GM18498 (cell line): Measurements from ENCODE around the gene CENPO.
A peak's percentile ranks its signal among the peaks of the same experiment; 100 is the strongest.
"Not testable (repeated sequence)": the region's sequence is repeated elsewhere in the genome, so short reads cannot be mapped to it uniquely, and the experiment has no call there.

Experiments
- ATAC-seq: cut with Tn5 transposase; IDR thresholded peaks from one replicate; pipeline ENCODE4 v1.9.1; 2021; ENCODE audit warnings: mild to moderate bottlenecking, moderate library complexity; ENCODE audit not compliant: unreplicated experiment

The CENPO gene

GRCh38 chr2:24822049-24822706, 29.0 kb downstream of the CENPO start:
- no peak for ATAC-seq

- no peak for ATAC-seq
These were observed 30.9 kb downstream of the CENPO start for GRCh38 chr2:24824071-24824588.

- no peak for ATAC-seq
These were observed 32.0 kb downstream of the CENPO start for GRCh38 chr2:24824966-24825882.

- ATAC-seq: no peak
These were observed 32.9 kb downstream of the CENPO start for GRCh38 chr2:24825883-24826772.

- ATAC-seq: no peak
These were observed 33.5 kb downstream of the CENPO start for GRCh38 chr2:24826773-24827145.

GRCh38 chr2:24827321-24828237, 34.4 kb downstream of the CENPO start:
- peak; percentile 79 for ATAC-seq

GRCh38 chr2:24828238-24828996, 35.2 kb downstream of the CENPO start:
- ATAC-seq: no peak

GRCh38 chr2:24830351-24830750, 37.1 kb downstream of the CENPO start:
- ATAC-seq: no peak

GRCh38 chr2:24830786-24831185, 37.6 kb downstream of the CENPO start:
- ATAC-seq: no peak

GRCh38 chr2:24831221-24832072, 38.2 kb downstream of the CENPO start:
- no peak for ATAC-seq

GRCh38 chr2:24832073-24832461, 38.8 kb downstream of the CENPO start:
- ATAC-seq: no peak

GRCh38 chr2:24832521-24832920, 39.3 kb downstream of the CENPO start:
- no peak for ATAC-seq

GRCh38 chr2:24832931-24833701, 39.9 kb downstream of the CENPO start:
- no peak for ATAC-seq

GRCh38 chr2:24833821-24834732, 40.9 kb downstream of the CENPO start:
- no peak for ATAC-seq

GRCh38 chr2:24834733-24835395, 41.6 kb downstream of the CENPO start:
- ATAC-seq: no peak

- ATAC-seq: not testable (repeated sequence)
These were observed 42.2 kb downstream of the CENPO start for GRCh38 chr2:24835411-24835810.
